GM19328 (cell line): ENCODE results near the gene USP34.

Experiments
- ATAC-seq: cut with Tn5 transposase; IDR thresholded peaks from one replicate; pipeline ENCODE4 v1.9.1; 2021; ENCODE audit warnings: mild to moderate bottlenecking, moderate library complexity; ENCODE audit not compliant: unreplicated experiment

USP34 gene

GRCh38 chr2:61257446-61257845 lies 213.4 kb downstream of the USP34 start:
- no peak for ATAC-seq

- ATAC-seq: no peak
These were observed 215.1 kb downstream of the USP34 start for GRCh38 chr2:61255580-61256437.

- no peak for ATAC-seq
These were observed 216.4 kb downstream of the USP34 start for GRCh38 chr2:61254536-61254935.

- no peak for ATAC-seq
These were observed 217.8 kb downstream of the USP34 start for GRCh38 chr2:61253136-61253535.

GRCh38 chr2:61252031-61252430 lies 218.9 kb downstream of the USP34 start:
- no peak for ATAC-seq

- ATAC-seq: no peak
These were observed 221.3 kb downstream of the USP34 start for GRCh38 chr2:61249521-61250071.

GRCh38 chr2:61247204-61247812 lies 223.6 kb downstream of the USP34 start:
- no peak for ATAC-seq

GRCh38 chr2:61244694-61245093 lies 226.2 kb downstream of the USP34 start:
- no peak for ATAC-seq

GRCh38 chr2:61241266-61241665 lies 229.6 kb downstream of the USP34 start:
- no peak for ATAC-seq

GRCh38 chr2:61238219-61239012 lies 232.5 kb downstream of the USP34 start:
- ATAC-seq: no peak

- no peak for ATAC-seq
These were observed 235.2 kb downstream of the USP34 start for GRCh38 chr2:61235716-61236115.

- no peak for ATAC-seq
These were observed 237.3 kb downstream of the USP34 start for GRCh38 chr2:61233581-61233980.

- no peak for ATAC-seq
These were observed 241.0 kb downstream of the USP34 start for GRCh38 chr2:61229936-61230335.

GRCh38 chr2:61222567-61222966 lies 248.3 kb downstream of the USP34 start:
- ATAC-seq: no peak

- ATAC-seq: no peak
These were observed 249.1 kb downstream of the USP34 start for GRCh38 chr2:61221819-61222218.

GRCh38 chr2:61220768-61221167 lies 250.1 kb downstream of the USP34 start:
- ATAC-seq: no peak

- ATAC-seq: no peak
These were observed 252.1 kb downstream of the USP34 start for GRCh38 chr2:61218817-61219170.

- ATAC-seq: no peak
These were observed 252.6 kb downstream of the USP34 start for GRCh38 chr2:61218076-61218816.

GRCh38 chr2:61214171-61214570 lies 256.7 kb downstream of the USP34 start:
- ATAC-seq: no peak

GRCh38 chr2:61210332-61210981 lies 260.4 kb downstream of the USP34 start:
- ATAC-seq: no peak
